Colonic mucosa (tissue), 4 donors: ENCODE data around the gene OBP2A. TPM values are rescaled to one million over a fixed set of nuclear protein-coding genes. Genes with fewer than 3 reads are reported as not detected.

Experiments used
- DNase-seq: peaks from one replicate; pipeline ENCODE4 v3.0.0-alpha.2; 2020
- H3K27ac ChIP-seq: fragments of 200-600 bp; one replicate; pipeline ENCODE4 v1.8.0; 2021
- H3K27me3 ChIP-seq: fragments of 200-600 bp; one replicate; pipeline ENCODE4 v1.8.0; 2021
- H3K36me3 ChIP-seq: fragments of 200-600 bp; one replicate; pipeline ENCODE4 v1.8.0; 2021
- H3K4me1 ChIP-seq: fragments of 200-600 bp; one replicate; pipeline ENCODE4 v1.8.0; 2021; ENCODE audit warnings: mild to moderate bottlenecking
- H3K4me3 ChIP-seq: fragments of 200-600 bp; one replicate; pipeline ENCODE4 v1.8.0; 2021
- H3K9ac ChIP-seq, 2 donors: one replicate each; pipeline ENCODE4 v1.7.0; 2013; ENCODE audit warnings: control low read depth in 2 of 2, low read depth in 2 of 2, low read length in 2 of 2
- H3K9me3 ChIP-seq: fragments of 200-600 bp; one replicate; pipeline ENCODE4 v1.8.0; 2021
- CTCF ChIP-seq: fragments of 200-600 bp; IDR thresholded peaks from one replicate; pipeline ENCODE4 v1.8.0; 2022; ENCODE audit warnings: antibody characterized with exemption, mild to moderate bottlenecking
- intact Hi-C: fragments of 100-400 bp; cut with DNase I; formaldehyde crosslinking; loops from one replicate; pipeline ENCODE4 v1.14.1; 2022
- total RNA-seq, 2 donors: library from RNA; stranded (reverse); fragmentation: NEBNext Ultra II Directional in 1 of 2; extraction: Animal tissue kit (Norgen Biotek cat#: 25700) in 1 of 2; gene quantifications; one replicate each; pipeline ENCODE4 v1.2.1, GENCODE V29; 2021
- donor health status: healthy.
- donor health status: DM: no; HTN: no; CAD: no.
- donor health status: DM: no; HTN: no; CAD: no.

OBP2A gene
- total RNA-seq, 2 donors from 2014 or later: not detected

GRCh38 chr9:135591506-135592330 is 45.8 kb downstream of the OBP2A start:
- Histone ChIP-seq H3K27ac (no peak overlapping the region), H3K27me3 (no peaks in the 10 kb centered on the region), H3K9ac (no peak overlapping the region), H3K4me1 (no peaks in the 10 kb centered on the region), H3K36me3 (no peaks in the 10 kb centered on the region), H3K9me3 (no peaks in the 10 kb centered on the region), H3K4me3 (no peak overlapping the region)
- intact Hi-C loops: no loop called here
- TF ChIP-seq CTCF: no peak
- no peak for DNase-seq

- intact Hi-C loops: no loop called here
Observed at GRCh38 chr9:135592331-135592590, 46.3 kb downstream of the OBP2A start.

GRCh38 chr9:135592625-135593024 is 46.7 kb downstream of the OBP2A start:
- H3K4me1 ChIP-seq: no peaks in the 10 kb centered on the region
- H3K4me3 ChIP-seq: no peak overlapping the region
- no peak for DNase-seq
- H3K9me3 ChIP-seq: no peaks in the 10 kb centered on the region
- TF ChIP-seq CTCF: no peak
- H3K27me3 ChIP-seq: no peaks in the 10 kb centered on the region
- H3K27ac ChIP-seq: no peak overlapping the region
- intact Hi-C loops: no loop called here
- H3K9ac ChIP-seq: no peak overlapping the region
- no peaks in the 10 kb centered on the region for H3K36me3 ChIP-seq

More at GRCh38 chr9:135592331-135592590, 46.3 kb downstream of the OBP2A start:
- Histone ChIP-seq H3K27ac (no peak overlapping the region), H3K9me3 (no peaks in the 10 kb centered on the region), H3K4me1 (no peaks in the 10 kb centered on the region), H3K36me3 (no peaks in the 10 kb centered on the region), H3K9ac (no peak overlapping the region), H3K27me3 (no peaks in the 10 kb centered on the region), H3K4me3 (no peak overlapping the region)
- TF ChIP-seq CTCF: no peak
- no peak for DNase-seq

- TF ChIP-seq CTCF: no peak
- no peak overlapping the region for H3K27ac ChIP-seq
- no peak for DNase-seq
- intact Hi-C loops: no loop called here
- H3K4me3 ChIP-seq: no peak overlapping the region
- no peak overlapping the region for H3K9ac ChIP-seq
- no peaks in the 10 kb centered on the region for H3K9me3 ChIP-seq
- H3K36me3 ChIP-seq: no peaks in the 10 kb centered on the region
- no peaks in the 10 kb centered on the region for H3K4me1 ChIP-seq
- H3K27me3 ChIP-seq: no peaks in the 10 kb centered on the region
Observed at GRCh38 chr9:135596211-135596610, 50.3 kb downstream of the OBP2A start.

Other genes with a start within 250 kb of the OBP2A start
- gene PPP1R26, start 66.3 kb upstream of the OBP2A start, total RNA-seq: 10 to 100 TPM; 18.9 to 19.7 TPM
- gene MRPS2, start 45.4 kb upstream of the OBP2A start, total RNA-seq: 10 to 100 TPM; 35.9 to 61.1 TPM
- gene LCN1, start 24.7 kb upstream of the OBP2A start, total RNA-seq: not detected
- not detected for gene PAEP, start 15.6 kb downstream of the OBP2A start, total RNA-seq
- not detected for gene GLT6D1, start 93.4 kb downstream of the OBP2A start, total RNA-seq
- not detected for gene LCN9, start 117.2 kb downstream of the OBP2A start, total RNA-seq
- not detected for gene SOHLH1, start 153.4 kb downstream of the OBP2A start, total RNA-seq
- under 1 TPM in 1 of 2 donors, not detected in 1; 0.08 TPM for gene KCNT1, start 156.1 kb downstream of the OBP2A start, total RNA-seq